GM12801 (cell line): ENCODE results near the gene OAF.

ENCODE experiments used
- TF ChIP-seq, protein P1 (sequence below): IDR thresholded peaks from one replicate; pipeline ENCODE4 v1.5.1; 2011; ENCODE audit warnings: control low read depth; ENCODE audit not compliant: insufficient read length; ENCODE audit errors: extremely low read depth

Gene OAF

DNA sequence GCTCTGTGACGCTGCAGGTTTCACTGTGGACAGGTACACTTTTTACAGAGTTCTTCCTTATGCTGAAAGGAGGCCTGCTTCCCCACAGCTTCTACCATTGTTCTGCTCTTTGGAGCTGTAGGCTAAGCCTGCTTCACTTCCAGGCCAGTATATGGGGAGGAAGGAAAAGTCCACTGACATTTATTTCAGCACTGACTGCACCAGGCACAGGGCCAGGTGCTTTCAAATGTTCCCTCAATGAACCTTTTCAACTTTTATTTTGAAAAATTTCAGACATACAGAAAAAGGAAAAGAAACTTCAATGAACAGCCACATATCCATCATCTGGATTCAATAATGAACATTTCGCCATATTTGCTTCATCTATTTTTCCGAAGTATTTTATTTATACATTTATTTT lies 51.1 kb downstream of the OAF start:
- TF ChIP-seq, protein P1, sequence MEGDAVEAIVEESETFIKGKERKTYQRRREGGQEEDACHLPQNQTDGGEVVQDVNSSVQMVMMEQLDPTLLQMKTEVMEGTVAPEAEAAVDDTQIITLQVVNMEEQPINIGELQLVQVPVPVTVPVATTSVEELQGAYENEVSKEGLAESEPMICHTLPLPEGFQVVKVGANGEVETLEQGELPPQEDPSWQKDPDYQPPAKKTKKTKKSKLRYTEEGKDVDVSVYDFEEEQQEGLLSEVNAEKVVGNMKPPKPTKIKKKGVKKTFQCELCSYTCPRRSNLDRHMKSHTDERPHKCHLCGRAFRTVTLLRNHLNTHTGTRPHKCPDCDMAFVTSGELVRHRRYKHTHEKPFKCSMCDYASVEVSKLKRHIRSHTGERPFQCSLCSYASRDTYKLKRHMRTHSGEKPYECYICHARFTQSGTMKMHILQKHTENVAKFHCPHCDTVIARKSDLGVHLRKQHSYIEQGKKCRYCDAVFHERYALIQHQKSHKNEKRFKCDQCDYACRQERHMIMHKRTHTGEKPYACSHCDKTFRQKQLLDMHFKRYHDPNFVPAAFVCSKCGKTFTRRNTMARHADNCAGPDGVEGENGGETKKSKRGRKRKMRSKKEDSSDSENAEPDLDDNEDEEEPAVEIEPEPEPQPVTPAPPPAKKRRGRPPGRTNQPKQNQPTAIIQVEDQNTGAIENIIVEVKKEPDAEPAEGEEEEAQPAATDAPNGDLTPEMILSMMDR: no peak

DNA sequence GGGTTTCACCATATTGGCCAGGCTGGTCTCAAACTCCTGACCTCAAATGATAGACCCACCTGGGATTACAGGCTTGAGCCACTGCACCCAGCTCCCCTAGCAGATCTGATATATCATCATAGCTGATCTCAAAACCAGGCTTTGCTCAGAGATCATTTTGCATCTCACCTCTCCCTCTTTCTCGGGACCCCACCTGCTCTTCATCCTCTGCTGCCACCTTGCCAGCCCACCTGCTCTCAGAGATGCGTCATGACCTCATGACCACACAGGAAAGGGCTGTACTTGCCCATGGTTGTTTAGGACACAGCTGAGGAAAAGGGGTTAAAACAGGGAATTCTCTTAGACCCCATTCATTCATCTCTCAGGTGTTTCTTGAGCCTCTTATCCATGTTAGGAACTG lies 56.5 kb downstream of the OAF start:
- TF ChIP-seq, protein P1: no peak

DNA sequence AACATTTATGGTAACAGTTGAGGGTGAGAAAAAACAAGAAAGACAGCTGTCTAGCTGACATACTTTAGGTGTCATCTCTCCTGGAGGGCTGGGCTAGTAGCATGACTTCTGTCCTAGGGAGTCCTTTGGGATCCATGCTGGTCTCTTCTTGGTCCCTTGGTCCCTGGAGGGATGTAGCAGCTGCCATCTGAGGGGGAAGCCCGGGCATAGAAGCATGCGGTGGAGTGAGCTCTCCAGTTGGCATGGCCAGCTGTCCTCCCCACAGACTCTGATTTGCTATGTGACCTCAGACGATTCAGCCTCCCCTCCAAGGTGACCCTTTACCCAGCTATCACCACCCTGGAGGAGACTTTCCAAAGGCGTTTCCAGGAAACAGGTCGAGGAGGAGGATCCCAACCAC lies 57.9 kb downstream of the OAF start:
- TF ChIP-seq, protein P1: no peak

DNA sequence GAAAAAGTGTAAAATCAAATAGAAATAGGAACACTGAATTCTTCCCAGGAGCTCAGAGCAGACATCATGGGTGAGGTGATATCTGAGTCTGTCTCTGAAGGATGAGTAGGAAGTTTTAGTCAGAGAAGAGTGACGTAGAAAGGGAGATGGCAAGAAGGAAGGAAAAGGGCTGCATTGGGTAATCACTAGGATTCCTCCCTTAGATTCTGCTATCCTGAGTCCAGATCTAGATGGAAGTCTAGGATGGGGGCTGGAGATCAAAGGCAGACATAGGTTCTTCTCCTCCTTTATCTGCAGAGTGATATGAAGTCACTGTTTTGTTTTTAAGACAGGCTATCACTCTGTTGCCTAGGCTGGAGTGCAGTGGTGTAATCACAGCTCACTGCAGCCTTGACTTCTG lies 59.6 kb downstream of the OAF start:
- TF ChIP-seq, protein P1: no peak

DNA sequence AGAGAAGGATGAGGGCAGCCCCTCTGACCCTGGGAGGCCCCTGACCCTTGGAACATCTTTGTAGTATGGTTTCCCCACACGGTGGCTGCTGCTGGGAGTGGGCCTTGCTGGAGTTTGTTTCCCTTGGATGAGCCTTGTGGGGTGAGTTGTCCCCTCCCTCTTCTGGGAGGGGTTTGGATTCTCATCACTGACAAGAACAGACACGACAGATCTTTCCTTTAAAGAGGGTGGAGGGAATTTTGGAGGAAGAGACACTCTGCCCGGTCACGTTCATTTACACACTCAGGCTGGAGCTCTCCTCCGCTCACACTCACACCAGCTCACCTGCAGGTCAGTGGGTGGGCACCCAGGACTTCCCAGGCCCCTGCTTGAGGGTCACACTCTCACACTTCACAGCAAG lies 60.8 kb downstream of the OAF start:
- TF ChIP-seq, protein P1: no peak

DNA sequence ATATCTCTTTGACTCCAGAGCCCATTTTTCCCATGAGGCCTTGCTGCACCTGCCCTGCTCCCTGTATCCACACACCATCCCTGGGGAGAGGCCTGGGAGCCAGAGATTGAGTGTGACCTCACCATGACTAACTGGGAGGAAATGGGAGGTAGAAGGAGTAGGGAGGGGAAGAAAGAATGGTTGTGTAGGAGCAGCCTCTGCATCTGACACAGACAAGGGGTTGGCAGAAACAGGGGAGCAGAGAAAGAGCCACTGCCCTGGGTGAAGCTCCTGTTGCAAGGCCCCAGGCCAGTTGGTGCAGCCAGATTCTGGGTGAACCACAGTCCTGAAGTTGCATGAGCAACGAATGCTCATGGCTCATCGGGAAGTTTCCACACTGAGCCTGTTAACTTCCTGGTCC lies 61.5 kb downstream of the OAF start:
- TF ChIP-seq, protein P1: no peak

DNA sequence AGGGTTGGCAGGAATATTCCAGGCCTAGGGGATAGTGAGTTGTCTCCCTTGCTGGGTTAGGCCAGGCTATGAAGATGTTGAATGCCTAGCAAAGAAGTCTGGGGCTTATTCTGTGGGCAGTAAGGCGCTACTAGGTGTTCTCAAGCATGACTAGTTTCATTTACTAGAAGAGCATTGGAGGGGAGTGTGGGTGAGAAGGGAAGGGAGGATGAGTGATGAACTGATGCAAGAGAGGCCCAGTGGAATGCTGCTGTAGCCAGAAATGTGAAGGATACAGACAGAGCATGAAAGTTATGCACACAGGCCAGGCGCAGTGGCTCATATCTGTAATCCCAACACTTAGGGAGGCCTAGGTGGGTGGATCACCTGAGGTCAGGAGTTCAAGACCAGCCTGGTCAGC lies 62.6 kb downstream of the OAF start:
- TF ChIP-seq, protein P1: no peak

DNA sequence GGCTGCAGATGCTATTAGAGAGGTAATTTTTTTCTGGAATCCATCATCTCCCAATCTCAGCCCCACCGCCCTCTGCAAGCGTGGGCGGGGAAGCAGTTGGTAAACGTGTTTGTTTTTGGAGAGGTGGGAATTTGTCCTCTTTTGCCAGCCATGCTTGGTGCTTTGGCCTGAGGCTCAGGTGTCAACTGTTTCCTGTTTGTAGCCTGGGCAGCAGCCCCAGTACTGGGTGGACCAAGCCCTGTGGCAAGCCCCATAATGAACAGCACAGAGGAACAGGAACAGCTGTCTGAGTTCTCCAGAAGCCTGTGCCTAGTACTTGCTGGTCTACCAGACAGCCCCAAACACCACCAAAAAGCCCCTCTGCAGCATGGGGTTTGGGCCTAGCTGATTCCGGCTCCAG lies 68.7 kb downstream of the OAF start:
- TF ChIP-seq, protein P1: no peak
